Endothelial cell of umbilical vein (primary cell): Measurements from ENCODE around the gene CEP85. TPM values are rescaled to one million over a fixed set of nuclear protein-coding genes. Genes with fewer than 3 reads are reported as not detected.

Source experiments
- BruUV-seq: library from RNA; stranded (reverse); fragments of 400-500 nt; replicated peaks from 2 replicates; lab custom pipeline; 2021; lab: Mats Ljungman, UMichigan
- CTCF ChIA-PET: fragments of 300-600, 350-600 bp; sonication (Branson Sonifier 250); formaldehyde crosslinking; loops from one replicate; lab custom pipeline; 2021; ENCODE audit warnings: antibody characterized with exemption, inconsistent platforms; lab: Charles Lee
- POLR2A ChIA-PET: fragments of 300-600, 350-600 bp; sonication (Branson Sonifier 250); formaldehyde crosslinking; loops from one replicate; lab custom pipeline; 2021; ENCODE audit warnings: antibody characterized with exemption, inconsistent platforms; lab: Charles Lee
- DNase-seq: peaks from one replicate; pipeline ENCODE4 v3.0.0-alpha.2; 2011; ENCODE audit warnings: low read depth, low spot score
- FAIRE-seq: peaks from 2 replicates; lab custom pipeline; 2011; peaks lifted over from hg19 to GRCh38; lab: Jason Lieb, UNC
- H2AFZ ChIP-seq: 2 replicates; pipeline ENCODE4 v1.6.0; 2012; ENCODE audit warnings: low read depth, low read length, control low read depth, inconsistent platforms
- H3K27ac ChIP-seq: 2 replicates; pipeline ENCODE4 v1.5.1; 2011; ENCODE audit warnings: low read depth, mild to moderate bottlenecking, control low read depth, low read length, moderate library complexity; ENCODE audit not compliant: insufficient read depth
- H3K27me3 ChIP-seq, 2 experiments: 2 replicates each; pipeline versions ENCODE4 v1.6.0 to v1.6.1; 2011; ENCODE audit warnings: low read length in 2 of 2, mixed read lengths in 1 of 2; ENCODE audit not compliant: control insufficient read depth in 2 of 2, insufficient read depth in 2 of 2
- H3K36me3 ChIP-seq, 2 experiments: 2 replicates in 1 of 2; 3 replicates in 1 of 2; pipeline ENCODE4 v1.5.1; 2011; ENCODE audit warnings: low read length in 2 of 2, mild to moderate bottlenecking in 1 of 2, moderate library complexity in 1 of 2; ENCODE audit not compliant: control insufficient read depth in 2 of 2, insufficient read depth in 2 of 2; ENCODE audit errors: extremely low read depth in 1 of 2
- H3K4me1 ChIP-seq: 3 replicates; pipeline ENCODE4 v1.5.1; 2011; ENCODE audit warnings: mild to moderate bottlenecking, low read length; ENCODE audit not compliant: control insufficient read depth, insufficient read depth; ENCODE audit errors: extremely low read depth
- H3K4me2 ChIP-seq: 2 replicates; pipeline ENCODE4 v1.6.1; 2011; ENCODE audit warnings: low read length, control low read depth, mixed read lengths; ENCODE audit not compliant: insufficient read depth
- H3K4me3 ChIP-seq, 3 experiments: fragments of 200-600 bp in 1 of 3; sonication (generic), shearing (Covaris generic) in 1 of 3; replicated peaks in 1 of 3; 2 replicates each; pipeline ENCODE4 v1.5.1; 2011 to 2016; ENCODE audit warnings: control low read depth in 3 of 3, low read length in 3 of 3, mild to moderate bottlenecking in 2 of 3, inconsistent platforms in 1 of 3, low read depth in 1 of 3, moderate library complexity in 1 of 3; ENCODE audit not compliant: insufficient read depth in 1 of 3
- H3K79me2 ChIP-seq: 2 replicates; pipeline ENCODE4 v1.6.0; 2012; ENCODE audit warnings: low read length, inconsistent platforms; ENCODE audit not compliant: control insufficient read depth, insufficient read depth
- H3K9ac ChIP-seq: replicated peaks from 2 replicates; pipeline ENCODE3; 2011; ENCODE audit warnings: low read length, control low read depth; ENCODE audit not compliant: insufficient read depth; ENCODE audit errors: extremely low read depth
- H3K9me1 ChIP-seq: replicated peaks from 3 replicates; pipeline ENCODE4 v1.6.0; 2011; ENCODE audit warnings: mild to moderate bottlenecking, low read length; ENCODE audit not compliant: control insufficient read depth, insufficient read depth; ENCODE audit errors: extremely low read depth
- H3K9me3 ChIP-seq: replicated peaks from 2 replicates; pipeline ENCODE4 v1.5.1; 2012; ENCODE audit warnings: low read length, inconsistent platforms; ENCODE audit not compliant: control insufficient read depth, insufficient read depth
- H4K20me1 ChIP-seq: replicated peaks from 2 replicates; pipeline ENCODE3; 2011; ENCODE audit warnings: mild to moderate bottlenecking, low read length; ENCODE audit not compliant: control insufficient read depth, insufficient read depth; ENCODE audit errors: extremely low read depth
- EZH2 ChIP-seq: IDR thresholded peaks from 2 replicates; pipeline ENCODE4 v1.6.1; 2012; ENCODE audit warnings: borderline replicate concordance, low read depth, mild to moderate bottlenecking, moderate library complexity, low read length, inconsistent platforms; ENCODE audit not compliant: severe bottlenecking
- FOS ChIP-seq: IDR thresholded peaks from 2 replicates; pipeline ENCODE4 v1.6.1; 2011; ENCODE audit warnings: mild to moderate bottlenecking, low read length, moderate library complexity, borderline replicate concordance; ENCODE audit not compliant: insufficient read depth
- GATA2 ChIP-seq: IDR thresholded peaks from 2 replicates; pipeline ENCODE4 v1.7.0; 2011; ENCODE audit warnings: low read depth, mild to moderate bottlenecking, moderate library complexity, mixed read lengths, low read length; ENCODE audit not compliant: insufficient read length, insufficient read depth
- JUN ChIP-seq: IDR thresholded peaks from 2 replicates; pipeline ENCODE4 v1.6.1; 2011; ENCODE audit warnings: borderline replicate concordance, low read depth; ENCODE audit not compliant: insufficient read length, insufficient read depth
- MYC ChIP-seq: IDR thresholded peaks from one replicate; pipeline ENCODE4 v1.6.1; 2011; ENCODE audit warnings: mild to moderate bottlenecking, low read depth, low read length
- POLR2A ChIP-seq: IDR thresholded peaks from 2 replicates; pipeline ENCODE4 v1.6.1; 2012; ENCODE audit warnings: low read depth, mild to moderate bottlenecking, control low read depth, low read length
- POLR2AphosphoS5 ChIP-seq: IDR thresholded peaks from 2 replicates; pipeline ENCODE4 v1.6.1; 2012; ENCODE audit warnings: low read depth, mild to moderate bottlenecking, control low read depth, low read length, moderate library complexity; ENCODE audit not compliant: insufficient read depth
- dilution Hi-C: fragments of 300-500 bp; cut with MboI; formaldehyde crosslinking; loops from one replicate; pipeline ENCODE4 v1.15.0; 2019; ENCODE audit warnings: low sequenced_read_pairs; ENCODE audit not compliant: extremely low pct_ligation_motif_present
- intact Hi-C: fragments of 100-400 bp; cut with micrococcal nuclease; formaldehyde crosslinking; loops from one replicate; pipeline ENCODE4 v1.10.0; 2022
- polyA plus RNA-seq, 4 experiments: library from polyadenylated mRNA; depleted of rRNA in 3 of 4; stranded (reverse) in 3 of 4; unstranded in 1 of 4; fragments of >200 nt; gene quantifications; 2 replicates each; pipeline versions ENCODE4 v1.2.1 to v1.2.3, GENCODE V29; 2011 to 2012; ENCODE audit warnings: missing spikeins in 1 of 4
- total RNA-seq: library from RNA; stranded (reverse); gene quantifications from 2 replicates; pipeline ENCODE4 v1.2.3, GENCODE V29; 2021
- TF ChIP-seq, protein P1 (sequence below), 2 donors: IDR thresholded peaks; 1 replicate in 1 of 2; 2 replicates in 1 of 2; pipeline ENCODE4 v1.5.1; 2011; ENCODE audit warnings: low read length in 2 of 2, mild to moderate bottlenecking in 2 of 2, moderate library complexity in 2 of 2, control low read depth in 1 of 2, inconsistent platforms in 1 of 2, low read depth in 1 of 2; ENCODE audit not compliant: insufficient read depth in 1 of 2; ENCODE audit errors: extremely low read depth in 1 of 2
- TF ChIP-seq, protein P2 (sequence below): IDR thresholded peaks from 2 replicates; pipeline ENCODE4 v1.6.1; 2011; ENCODE audit not compliant: insufficient read depth, insufficient read length

The CEP85 gene
- total and polyA plus RNA-seq, 2 donors (not counting 3 experiments of a cell fraction or from before 2014, with no cell fraction given), result 15.2 to 17.8 TPM

DNA sequence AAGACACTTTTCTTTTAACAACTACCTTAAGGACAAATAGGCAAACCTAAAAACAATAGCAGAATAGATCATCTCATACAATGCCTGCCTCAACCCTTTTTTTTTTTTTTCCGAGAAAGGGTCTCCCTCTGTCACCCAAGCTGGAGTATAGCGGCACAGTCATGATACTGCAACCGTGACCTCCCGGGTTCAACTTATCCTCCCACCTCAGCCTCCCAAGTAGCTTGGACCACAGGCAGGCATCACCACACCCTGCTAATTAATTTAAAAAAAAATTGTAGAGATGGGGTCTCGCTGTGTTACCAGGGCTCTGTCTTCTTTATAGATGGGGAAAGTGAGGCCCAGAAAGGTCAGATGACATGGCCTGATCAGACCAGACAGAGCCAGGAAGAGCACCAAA is 53.8 kb downstream of the CEP85 start:
- DNase-seq (no peak), FAIRE-seq (no peak)
- ChIA-PET CTCF (interaction anchor here (1.3 to 2.9 kb wide), 4 partner anchors 11 to 183 kb away, joined by 3 to 13 read pairs (median 8); no protein-coding TSS in a partner anchor), POLR2A (no interaction called here)
- Histone ChIP-seq H3K4me1 (peaks cover 18% of the 10 kb centered on the region), H2AFZ (no peak overlapping the region), H3K27ac (no peak overlapping the region), H3K27me3 (no peaks in the 10 kb centered on the region), H3K36me3 (peaks cover 0 to 1% of the 10 kb centered on the region in 2 experiments), H3K79me2 (peaks cover under 1% of the 10 kb centered on the region), H3K9ac (no peak overlapping the region), H3K4me3 (no peak overlapping the region), H4K20me1 (no peaks in the 10 kb centered on the region), H3K9me3 (no peaks in the 10 kb centered on the region), H3K4me2 (no peak overlapping the region), H3K9me1 (no peaks in the 10 kb centered on the region)
- dilution Hi-C loops, result no loop called here
- intact Hi-C loops, result no loop called here
- no TSS peak for BruUV-seq
- TF ChIP-seq POLR2A (no peak), POLR2AphosphoS5 (no peak), GATA2 (no peak), MYC (no peak), EZH2 (no peak), FOS (no peak), JUN (no peak)
- TF ChIP-seq, protein P1, sequence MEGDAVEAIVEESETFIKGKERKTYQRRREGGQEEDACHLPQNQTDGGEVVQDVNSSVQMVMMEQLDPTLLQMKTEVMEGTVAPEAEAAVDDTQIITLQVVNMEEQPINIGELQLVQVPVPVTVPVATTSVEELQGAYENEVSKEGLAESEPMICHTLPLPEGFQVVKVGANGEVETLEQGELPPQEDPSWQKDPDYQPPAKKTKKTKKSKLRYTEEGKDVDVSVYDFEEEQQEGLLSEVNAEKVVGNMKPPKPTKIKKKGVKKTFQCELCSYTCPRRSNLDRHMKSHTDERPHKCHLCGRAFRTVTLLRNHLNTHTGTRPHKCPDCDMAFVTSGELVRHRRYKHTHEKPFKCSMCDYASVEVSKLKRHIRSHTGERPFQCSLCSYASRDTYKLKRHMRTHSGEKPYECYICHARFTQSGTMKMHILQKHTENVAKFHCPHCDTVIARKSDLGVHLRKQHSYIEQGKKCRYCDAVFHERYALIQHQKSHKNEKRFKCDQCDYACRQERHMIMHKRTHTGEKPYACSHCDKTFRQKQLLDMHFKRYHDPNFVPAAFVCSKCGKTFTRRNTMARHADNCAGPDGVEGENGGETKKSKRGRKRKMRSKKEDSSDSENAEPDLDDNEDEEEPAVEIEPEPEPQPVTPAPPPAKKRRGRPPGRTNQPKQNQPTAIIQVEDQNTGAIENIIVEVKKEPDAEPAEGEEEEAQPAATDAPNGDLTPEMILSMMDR (IDR thresholded peaks at IDR 0.05; ENCODE audit: extremely low read depth in 1 of 2, insufficient read depth in 1 of 2, low read depth in 1 of 2, low read length in 2 of 2), result no peak
- TF ChIP-seq, protein P2, sequence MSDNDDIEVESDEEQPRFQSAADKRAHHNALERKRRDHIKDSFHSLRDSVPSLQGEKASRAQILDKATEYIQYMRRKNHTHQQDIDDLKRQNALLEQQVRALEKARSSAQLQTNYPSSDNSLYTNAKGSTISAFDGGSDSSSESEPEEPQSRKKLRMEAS, result no peak
